HG02798 (cell line): Measurements from ENCODE around the gene TOM1L2.
"Not testable (repeated sequence)": the region's sequence is repeated elsewhere in the genome, so short reads cannot be mapped to it uniquely, and the experiment has no call there.

Experiments
- ATAC-seq: cut with Tn5 transposase; IDR thresholded peaks from one replicate; pipeline ENCODE4 v1.9.1; 2021; ENCODE audit warnings: mild to moderate bottlenecking; ENCODE audit not compliant: unreplicated experiment, poor library complexity

Gene TOM1L2

DNA sequence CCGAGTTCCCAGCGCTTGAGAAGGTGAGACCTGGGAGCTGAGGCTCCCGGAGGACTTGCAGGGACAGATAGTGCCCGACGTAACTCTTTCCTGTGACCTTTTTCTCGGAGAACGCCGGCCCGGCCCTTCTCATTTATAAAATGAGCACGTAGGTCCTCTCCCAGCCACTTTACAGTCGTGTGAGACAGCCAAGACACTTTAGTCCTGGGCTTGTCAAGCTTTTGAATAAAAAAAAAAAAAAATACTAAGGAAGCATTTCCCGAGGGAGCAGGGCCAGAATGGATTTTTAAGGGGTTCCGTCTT is 703 bp upstream of the TOM1L2 start:
- ATAC-seq, result no peak

- ATAC-seq, result no peak
Measured at GRCh38 chr17:17971431-17972125, 622 bp downstream of the TOM1L2 start.

GRCh38 chr17:17970699-17971430 is 1.3 kb downstream of the TOM1L2 start:
- no peak for ATAC-seq

GRCh38 chr17:17966399-17966798 is 5.8 kb downstream of the TOM1L2 start:
- no peak for ATAC-seq

DNA sequence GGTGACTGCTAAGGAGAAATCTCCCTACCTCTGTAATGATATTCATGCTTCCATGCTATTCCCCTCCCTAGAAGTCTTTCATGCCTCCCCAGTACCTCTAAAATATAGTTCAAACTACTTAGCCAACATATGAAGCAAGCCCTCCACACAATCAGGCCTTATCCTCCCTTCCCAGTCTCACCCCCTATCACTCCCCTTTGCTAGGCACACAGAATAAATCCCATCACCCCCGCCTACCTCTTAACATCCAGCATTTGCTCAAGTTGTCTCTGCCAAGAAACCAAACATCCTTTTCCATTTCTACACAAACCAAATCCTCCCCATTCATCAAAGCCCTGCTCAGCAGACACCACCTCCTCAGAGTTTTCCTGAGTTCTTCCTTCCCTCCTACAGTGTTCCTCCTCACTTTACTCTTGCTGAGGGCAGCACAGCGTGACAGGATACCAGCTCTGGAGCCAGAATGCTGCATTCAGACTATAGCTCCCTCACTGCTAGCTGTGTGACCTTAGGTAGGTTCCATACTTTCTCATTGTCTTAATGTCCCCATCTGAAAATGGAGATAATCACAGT is 7.0 kb downstream of the TOM1L2 start:
- no peak for ATAC-seq

DNA sequence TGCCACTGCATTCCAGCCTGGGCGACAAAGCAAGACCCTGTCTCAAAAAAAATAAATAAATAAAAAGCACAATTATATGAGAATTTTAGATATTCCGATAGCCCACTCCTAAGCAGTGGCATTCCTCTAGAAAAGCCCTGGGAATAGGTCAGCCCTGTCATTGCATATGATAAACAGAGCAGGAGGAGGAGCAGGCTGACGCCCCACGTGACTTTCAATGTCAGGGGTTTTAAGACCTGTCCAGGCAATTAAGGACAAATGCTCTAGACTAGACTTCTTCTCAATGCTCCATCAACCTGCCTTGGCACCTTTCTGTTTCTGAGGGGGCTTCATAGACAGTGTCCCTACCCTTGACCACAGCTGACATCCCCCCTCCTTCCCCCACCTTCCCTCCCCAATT is 7.5 kb downstream of the TOM1L2 start:
- ATAC-seq, result no peak

- ATAC-seq, result no peak
Measured at GRCh38 chr17:17963694-17964436, 8.3 kb downstream of the TOM1L2 start.

DNA sequence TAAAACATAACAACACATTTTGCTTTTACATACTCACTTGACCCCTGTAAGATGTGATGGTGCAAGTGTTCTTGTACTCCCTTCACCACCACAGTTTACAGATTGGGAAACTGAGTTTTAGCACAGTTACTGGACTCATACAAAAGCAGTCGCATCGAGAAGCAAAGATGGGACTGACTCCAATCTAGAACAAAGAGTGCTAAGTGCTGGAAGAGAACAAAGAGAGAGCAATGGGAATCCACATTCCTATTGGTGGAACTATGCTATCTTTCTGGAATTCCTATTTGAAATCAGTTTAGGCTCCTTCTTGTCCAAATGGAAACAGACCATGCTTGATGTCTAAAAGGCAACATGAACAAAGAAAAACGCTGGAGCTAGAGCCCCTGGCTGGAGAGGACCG is 9.1 kb downstream of the TOM1L2 start:
- ATAC-seq, result no peak

DNA sequence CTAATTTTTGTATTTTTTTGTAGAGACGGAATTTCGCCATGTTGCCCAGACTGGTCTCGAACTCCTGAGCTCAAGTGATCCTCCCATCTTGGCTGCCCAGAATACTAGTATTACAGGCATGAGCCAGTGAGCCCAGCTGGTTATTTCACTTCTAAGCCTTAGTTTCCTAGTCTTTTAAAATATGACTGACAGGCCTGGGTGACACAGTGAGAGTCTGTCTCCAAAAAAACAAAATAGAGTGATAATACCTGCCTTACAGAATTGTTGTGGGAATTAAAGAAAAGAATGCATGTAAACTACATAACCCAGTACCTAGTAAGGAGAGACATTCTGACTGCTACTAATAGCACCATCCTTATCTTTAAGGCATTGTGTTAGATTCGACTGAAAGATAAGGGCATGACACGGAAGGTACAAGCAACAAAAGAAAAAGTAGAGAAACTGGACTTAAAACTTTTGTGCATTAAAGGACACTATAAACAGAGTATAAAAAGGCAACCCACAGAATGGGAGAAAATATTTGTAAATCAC is 11.6 kb downstream of the TOM1L2 start:
- ATAC-seq, result no peak

GRCh38 chr17:17959520-17960361 is 12.5 kb downstream of the TOM1L2 start:
- peak; percentile 63 for ATAC-seq

GRCh38 chr17:17958982-17959381 is 13.2 kb downstream of the TOM1L2 start:
- no peak for ATAC-seq

DNA sequence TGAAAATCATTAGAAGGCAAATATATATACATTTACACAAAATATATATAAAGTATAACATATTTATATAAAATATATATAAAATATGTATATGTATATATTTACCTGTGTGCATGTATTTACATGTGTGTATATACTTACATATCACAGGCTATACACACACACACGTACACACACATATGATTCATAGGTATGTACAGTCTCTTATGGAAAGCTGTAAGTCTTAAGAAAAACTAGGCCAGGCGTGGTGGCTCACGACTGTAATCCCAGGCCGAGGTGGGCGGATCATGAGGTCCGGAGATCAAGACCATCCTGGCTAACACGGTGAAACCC is 14.7 kb downstream of the TOM1L2 start:
- no peak for ATAC-seq

- ATAC-seq, result not testable (repeated sequence)
Measured at GRCh38 chr17:17955790-17956341, 16.3 kb downstream of the TOM1L2 start.

- ATAC-seq, result no peak
Measured at GRCh38 chr17:17954079-17954478, 18.1 kb downstream of the TOM1L2 start.

DNA sequence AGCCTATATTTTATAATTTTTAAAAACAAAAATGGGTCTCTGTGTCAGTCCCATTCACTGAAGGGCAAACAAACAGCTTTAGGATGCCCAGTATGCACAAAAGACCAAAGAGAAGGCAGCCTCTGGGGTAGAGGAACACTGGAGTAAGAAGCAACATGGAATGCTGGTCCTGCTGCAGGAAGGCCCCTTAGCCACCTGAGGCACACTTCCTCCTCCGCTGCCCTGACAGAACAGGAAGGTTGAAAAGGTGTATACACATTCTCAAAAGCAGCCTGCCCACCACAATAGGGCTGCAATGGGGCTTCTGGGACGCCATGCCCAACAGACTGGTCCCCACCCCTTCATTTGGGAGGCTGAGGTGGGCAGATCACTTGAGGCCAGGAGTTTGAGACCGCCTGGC is 19.5 kb downstream of the TOM1L2 start:
- no peak for ATAC-seq

DNA sequence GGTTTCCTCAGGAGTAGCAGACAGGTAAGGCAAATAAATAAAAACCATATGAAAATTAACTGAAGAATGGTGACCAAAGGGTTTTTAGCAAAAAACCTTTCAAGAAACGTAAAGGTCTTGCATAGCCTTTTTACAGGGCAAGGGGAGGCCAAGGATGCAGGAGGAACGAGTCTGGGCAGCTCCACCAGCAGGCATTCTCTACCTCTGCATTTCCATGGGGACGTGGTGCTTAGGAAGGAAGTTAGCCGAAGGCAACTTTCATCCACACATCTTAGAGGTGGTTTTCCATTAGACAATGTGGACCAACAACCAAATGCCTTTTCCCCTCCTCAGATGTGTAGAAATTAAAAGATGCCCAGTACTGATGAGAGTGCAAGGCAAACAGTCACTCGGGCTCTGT is 20.7 kb downstream of the TOM1L2 start:
- no peak for ATAC-seq

- no peak for ATAC-seq
Measured at GRCh38 chr17:17950806-17951205, 21.4 kb downstream of the TOM1L2 start.

DNA sequence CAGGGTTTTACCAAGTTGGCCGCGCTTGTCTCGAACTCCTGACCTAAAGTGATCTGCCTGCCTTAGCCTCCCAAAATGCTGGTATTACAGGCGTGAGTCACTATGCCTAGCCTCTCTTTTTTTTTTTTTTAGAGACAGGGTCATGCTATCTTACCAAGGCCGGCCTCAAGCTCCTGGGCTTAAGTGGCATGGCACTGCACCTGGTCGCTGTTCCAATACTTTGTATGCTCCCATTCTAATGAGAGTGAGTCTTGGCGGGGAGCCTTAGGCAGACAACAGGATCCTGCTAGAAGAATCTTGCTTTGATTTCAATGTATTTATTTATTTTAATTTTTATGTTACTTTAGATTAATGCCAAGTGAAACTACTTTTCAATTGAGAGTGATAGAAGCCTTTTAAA is 21.9 kb downstream of the TOM1L2 start:
- ATAC-seq, result no peak

DNA sequence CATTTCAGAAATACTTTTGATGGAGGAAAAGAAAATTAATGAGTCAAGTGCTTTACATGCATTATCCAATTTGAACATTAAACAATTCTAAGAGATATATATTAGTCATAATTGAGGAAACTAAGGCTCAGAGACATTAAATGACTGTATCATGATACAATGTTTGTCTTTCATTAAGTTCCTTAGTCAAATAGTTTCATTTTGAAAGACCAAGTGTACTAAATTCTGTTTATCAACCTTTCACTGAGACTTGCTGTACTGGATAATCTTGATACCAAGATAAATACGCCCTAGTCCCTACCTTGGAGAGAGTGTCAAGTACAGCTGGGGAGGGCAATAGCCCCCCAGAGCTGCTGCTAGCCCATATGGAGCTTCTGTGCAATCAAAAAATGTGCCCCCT is 24.2 kb downstream of the TOM1L2 start:
- no peak for ATAC-seq

DNA sequence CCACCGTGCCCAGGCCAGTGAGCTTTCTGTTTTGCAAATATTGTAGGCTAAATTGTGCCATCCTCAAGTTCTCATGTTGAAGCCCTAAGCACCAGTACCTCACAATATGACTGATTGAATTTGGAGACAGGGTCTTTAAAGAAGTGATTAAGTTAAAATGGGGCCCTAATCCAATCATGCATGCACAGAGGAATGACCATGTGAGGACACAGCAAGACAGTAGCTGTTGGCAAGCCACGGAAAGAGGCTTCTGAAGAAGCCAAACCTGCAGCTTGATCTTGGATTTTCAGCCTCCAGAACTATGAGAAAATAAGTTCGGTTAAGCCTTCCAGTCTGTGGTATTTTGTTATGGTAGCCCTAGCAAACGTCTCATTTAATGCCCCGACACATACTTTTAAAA is 24.9 kb downstream of the TOM1L2 start:
- no peak for ATAC-seq
